ENCODE data around the gene ADCK2. TPM values are rescaled to one million over a fixed set of nuclear protein-coding genes. Genes with fewer than 3 reads are reported as not detected.

Gene ADCK2
- total RNA-seq, 2 donors from 2014 or later: 20.8 to 25.7 TPM

DNA sequence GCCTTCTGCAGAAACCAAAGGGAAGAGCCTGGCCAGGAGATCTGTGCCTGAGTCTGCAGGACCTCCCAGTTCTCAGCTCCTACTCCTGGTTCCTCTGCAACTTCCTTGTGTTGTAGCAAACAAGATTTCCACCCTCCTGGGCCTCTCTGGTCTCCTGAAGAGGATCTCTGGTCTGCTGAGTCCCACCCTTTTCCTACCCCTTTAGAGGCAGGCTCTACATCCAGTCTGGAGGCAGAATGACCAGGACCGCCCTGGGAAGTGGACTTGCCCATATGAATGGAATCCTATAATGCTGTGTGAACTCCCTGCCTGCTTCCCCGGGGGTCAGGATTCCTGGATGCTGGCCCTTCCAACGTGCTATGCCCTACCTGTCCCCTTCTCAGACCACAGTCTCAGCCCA is 35.3 kb upstream of the ADCK2 start:
- no peak overlapping the region for H3K27ac ChIP-seq
- peaks cover 3 to 15% of the 10 kb centered on the region in 2 donors for H3K4me1 ChIP-seq (ENCODE audit: control insufficient read depth in 1 of 2, low read depth in 2 of 2)
- TF ChIP-seq, protein P1, sequence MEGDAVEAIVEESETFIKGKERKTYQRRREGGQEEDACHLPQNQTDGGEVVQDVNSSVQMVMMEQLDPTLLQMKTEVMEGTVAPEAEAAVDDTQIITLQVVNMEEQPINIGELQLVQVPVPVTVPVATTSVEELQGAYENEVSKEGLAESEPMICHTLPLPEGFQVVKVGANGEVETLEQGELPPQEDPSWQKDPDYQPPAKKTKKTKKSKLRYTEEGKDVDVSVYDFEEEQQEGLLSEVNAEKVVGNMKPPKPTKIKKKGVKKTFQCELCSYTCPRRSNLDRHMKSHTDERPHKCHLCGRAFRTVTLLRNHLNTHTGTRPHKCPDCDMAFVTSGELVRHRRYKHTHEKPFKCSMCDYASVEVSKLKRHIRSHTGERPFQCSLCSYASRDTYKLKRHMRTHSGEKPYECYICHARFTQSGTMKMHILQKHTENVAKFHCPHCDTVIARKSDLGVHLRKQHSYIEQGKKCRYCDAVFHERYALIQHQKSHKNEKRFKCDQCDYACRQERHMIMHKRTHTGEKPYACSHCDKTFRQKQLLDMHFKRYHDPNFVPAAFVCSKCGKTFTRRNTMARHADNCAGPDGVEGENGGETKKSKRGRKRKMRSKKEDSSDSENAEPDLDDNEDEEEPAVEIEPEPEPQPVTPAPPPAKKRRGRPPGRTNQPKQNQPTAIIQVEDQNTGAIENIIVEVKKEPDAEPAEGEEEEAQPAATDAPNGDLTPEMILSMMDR (IDR thresholded peaks at IDR 0.05): no peak
- DNase-seq (ENCODE audit: low spot score) (no peak), ATAC-seq (ENCODE audit: insufficient number of reproducible peaks, low FRiP score, low read depth) (no peak)
- no peak overlapping the region for H3K4me3 ChIP-seq
- H3K36me3 ChIP-seq: no peaks in the 10 kb centered on the region
- no peaks in the 10 kb centered on the region for H3K27me3 ChIP-seq (replicated peaks; ENCODE audit: insufficient read depth)
- no peaks in the 10 kb centered on the region for H3K9me3 ChIP-seq

DNA sequence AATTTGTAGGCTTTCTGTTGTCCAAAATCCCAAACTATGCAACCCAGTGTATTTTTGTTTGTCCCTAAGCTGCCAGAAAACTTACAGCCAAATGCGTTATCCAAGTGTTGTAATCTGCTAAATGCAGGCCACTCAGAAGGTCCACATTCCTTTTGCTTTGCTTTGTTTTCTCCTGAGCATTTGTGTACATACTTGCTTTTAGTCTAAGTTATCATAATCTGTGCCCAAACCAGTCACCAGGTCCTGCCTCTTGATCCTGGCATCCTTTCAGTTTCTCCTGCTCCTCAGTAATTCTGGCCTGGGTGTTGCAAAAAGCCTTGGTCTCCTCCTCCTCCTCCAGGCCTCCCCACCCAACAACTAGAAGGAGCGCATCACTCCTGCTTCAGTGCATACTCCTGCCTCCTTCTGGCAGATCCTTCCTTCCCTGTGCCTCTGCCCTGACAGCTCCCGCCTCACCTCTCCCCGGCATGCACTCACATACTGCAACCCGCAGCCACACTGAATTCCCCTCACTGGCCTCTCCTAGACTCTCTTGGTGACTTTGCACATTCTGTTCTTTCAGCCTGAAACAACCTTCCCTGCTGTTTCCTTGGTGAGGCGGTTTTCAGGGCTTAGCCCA is 34.5 kb upstream of the ADCK2 start:
- Histone ChIP-seq H3K36me3 (no peaks in the 10 kb centered on the region), H3K9me3 (no peaks in the 10 kb centered on the region), H3K27ac (no peak overlapping the region), H3K4me3 (no peak overlapping the region), H3K27me3 (replicated peaks; ENCODE audit: insufficient read depth) (no peaks in the 10 kb centered on the region), H3K4me1 (ENCODE audit: control insufficient read depth in 1 of 2, low read depth in 2 of 2) (peaks cover 3 to 15% of the 10 kb centered on the region in 2 donors)
- TF ChIP-seq, protein P1 (IDR thresholded peaks at IDR 0.05): no peak
- ATAC-seq (ENCODE audit: insufficient number of reproducible peaks, low FRiP score, low read depth): no peak
- DNase-seq (ENCODE audit: low spot score): no peak

DNA sequence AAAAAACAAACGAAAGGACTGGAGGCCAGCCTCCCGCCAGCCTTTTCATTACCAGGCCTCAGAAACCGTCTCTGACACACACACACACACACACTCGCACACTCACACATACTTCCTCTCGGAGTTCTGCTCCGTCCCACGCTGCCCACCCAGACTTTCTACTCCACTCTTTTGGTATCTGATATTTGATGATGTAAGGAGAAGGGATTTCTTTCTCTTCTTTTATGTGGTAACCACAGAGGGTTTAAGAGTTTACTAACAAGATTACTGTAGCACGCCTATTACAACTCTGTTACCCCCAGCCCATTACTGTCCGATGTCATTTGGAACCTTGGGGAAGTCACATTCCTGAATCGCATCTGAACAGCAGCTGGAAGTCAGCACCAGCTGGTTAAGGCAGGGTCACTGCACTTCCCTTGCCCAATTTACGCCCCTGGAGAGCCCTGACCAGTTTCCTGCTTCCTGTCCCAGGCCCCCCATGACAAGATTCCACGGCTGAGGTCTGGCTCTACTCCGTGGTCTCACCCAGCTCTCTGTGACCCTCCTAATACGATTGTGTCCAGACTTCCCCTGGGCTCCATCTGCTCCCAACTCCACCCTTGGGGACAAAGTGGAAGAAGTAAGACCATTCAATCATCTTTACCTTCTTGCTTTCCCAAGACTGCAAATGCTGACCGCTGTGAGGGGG is 33.2 kb upstream of the ADCK2 start:
- TF ChIP-seq, protein P1 (IDR thresholded peaks at IDR 0.05): no peak
- Histone ChIP-seq H3K9me3 (no peaks in the 10 kb centered on the region), H3K4me1 (ENCODE audit: control insufficient read depth in 1 of 2, low read depth in 2 of 2) (peaks cover 3 to 15% of the 10 kb centered on the region in 2 donors), H3K36me3 (no peaks in the 10 kb centered on the region), H3K27me3 (replicated peaks; ENCODE audit: insufficient read depth) (no peaks in the 10 kb centered on the region), H3K27ac (no peak overlapping the region), H3K4me3 (peak overlapping the region; percentile 72)
- DNase-seq (ENCODE audit: low spot score) (no peak), ATAC-seq (ENCODE audit: insufficient number of reproducible peaks, low FRiP score, low read depth) (no peak)

DNA sequence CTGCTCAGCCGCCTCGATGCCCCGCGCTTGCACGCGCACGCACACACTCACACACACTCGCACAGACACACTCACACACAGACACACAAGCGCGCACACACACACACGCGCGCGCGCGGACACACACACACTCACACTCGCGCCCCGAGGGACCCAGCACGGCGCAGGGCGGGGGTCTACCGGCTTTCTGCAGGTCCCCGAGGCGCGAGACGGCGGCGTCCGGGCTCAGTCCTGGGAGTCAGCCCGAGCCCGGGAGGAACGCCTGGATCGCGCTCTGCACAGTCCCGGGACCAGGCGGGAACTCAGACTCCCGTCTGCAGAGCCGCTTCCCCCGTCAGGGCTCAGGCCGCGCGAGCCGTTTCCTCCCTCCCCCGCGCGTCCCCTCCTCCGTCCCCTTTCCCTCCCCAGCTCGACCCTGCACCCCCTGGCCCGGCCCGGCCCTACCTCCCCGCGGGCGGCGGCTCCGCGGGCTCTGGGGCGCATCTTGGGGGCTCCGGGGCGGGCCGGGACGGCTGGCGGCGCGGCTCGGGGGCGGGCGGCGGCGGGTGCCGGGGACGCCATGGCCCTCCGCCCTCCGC is 32.6 kb upstream of the ADCK2 start:
- H3K27ac ChIP-seq: no peak overlapping the region
- TF ChIP-seq, protein P1 (IDR thresholded peaks at IDR 0.05): no peak
- no peaks in the 10 kb centered on the region for H3K36me3 ChIP-seq
- peaks cover 3 to 15% of the 10 kb centered on the region in 2 donors for H3K4me1 ChIP-seq (ENCODE audit: control insufficient read depth in 1 of 2, low read depth in 2 of 2)
- ATAC-seq (ENCODE audit: insufficient number of reproducible peaks, low FRiP score, low read depth): no peak
- H3K9me3 ChIP-seq: no peaks in the 10 kb centered on the region
- no peak for DNase-seq (ENCODE audit: low spot score)
- peak overlapping the region; percentile 72 for H3K4me3 ChIP-seq
- H3K27me3 ChIP-seq (replicated peaks; ENCODE audit: insufficient read depth): no peaks in the 10 kb centered on the region

- Histone ChIP-seq H3K36me3 (no peaks in the 10 kb centered on the region), H3K9me3 (no peaks in the 10 kb centered on the region)
Measured at GRCh38 chr7:140640727-140641523, 31.8 kb upstream of the ADCK2 start, which contains the start of gene DENND2A. DENND2A (minus strand) TSS chr7:140640813; CDS start chr7:140602397, 38,416 bp downstream.

More at GRCh38 chr7:140640727-140641523, 31.8 kb upstream of the ADCK2 start, which contains the start of gene DENND2A:
- no peak within 1 kb of the TSS for H3K27ac ChIP-seq
- TF ChIP-seq, protein P1 (IDR thresholded peaks at IDR 0.05): no peak
- peaks cover 3 to 15% of the 10 kb centered on the region in 2 donors for H3K4me1 ChIP-seq (ENCODE audit: control insufficient read depth in 1 of 2, low read depth in 2 of 2)
- DNase-seq (ENCODE audit: low spot score): no peak
- no peaks in the 10 kb centered on the region for H3K27me3 ChIP-seq (replicated peaks; ENCODE audit: insufficient read depth)
- H3K4me3 ChIP-seq: peak within 1 kb of the TSS; percentile 72
- no peak for ATAC-seq (ENCODE audit: insufficient number of reproducible peaks, low FRiP score, low read depth)

Measured in thoracic aorta (tissue), 2 donors.